ENCODE data around the gene CACNB2. TPM values are rescaled to one million over a fixed set of nuclear protein-coding genes. Genes with fewer than 3 reads are reported as not detected.

CACNB2 gene
- total and polyA plus RNA-seq, 4 donors = 0.38 to 3.1 (median 0.83) TPM

GRCh38 chr10:18368273-18368672, 228.0 kb downstream of the CACNB2 start:
- Histone ChIP-seq H3K4me1 (ENCODE audit: control insufficient read depth in 4 of 4, insufficient read depth in 4 of 4, low read length in 3 of 4) (no peaks in the 10 kb centered on the region), H3K9me3 (ENCODE audit: control insufficient read depth in 4 of 4, low read length in 3 of 4) (no peaks in the 10 kb centered on the region), H3K9ac (ENCODE audit: low read depth in 1 of 2, low read length in 2 of 2) (no peak overlapping the region), H3K27ac (ENCODE audit: low read depth in 1 of 2, low read length in 2 of 2) (no peak overlapping the region), H3K36me3 (ENCODE audit: control insufficient read depth in 4 of 4, insufficient read depth in 3 of 4, low read depth in 1 of 4, low read length in 3 of 4) (no peaks in the 10 kb centered on the region), H3K27me3 (ENCODE audit: control insufficient read depth in 4 of 4, insufficient read depth in 4 of 4, low read length in 3 of 4) (no peaks in the 10 kb centered on the region), H3K4me3 (ENCODE audit: low read depth in 1 of 3, low read length in 3 of 3) (no peak overlapping the region)
- TF ChIP-seq CTCF (IDR thresholded peaks at IDR 0.05; ENCODE audit: low read depth, low read length, missing input control) = no peak
- no peak for TF ChIP-seq TAF1 (conservative IDR thresholded peaks at IDR 0.05)
- no peak for TF ChIP-seq REST (IDR thresholded peaks at IDR 0.05)
- no peak for TF ChIP-seq HNF4G (IDR thresholded peaks at IDR 0.05)
- no peak for TF ChIP-seq FOXA1 (IDR thresholded peaks at IDR 0.05)
- TF ChIP-seq EGR1 (IDR thresholded peaks at IDR 0.05; ENCODE audit: low read depth in 2 of 2) = no peak
- TF ChIP-seq JUND (IDR thresholded peaks at IDR 0.05) = no peak
- TF ChIP-seq NR2F2 (IDR thresholded peaks at IDR 0.05) = no peak
- TF ChIP-seq FOXA2 (IDR thresholded peaks at IDR 0.05) = no peak
- TF ChIP-seq RXRA (IDR thresholded peaks at IDR 0.05) = no peak
- no peak for TF ChIP-seq GABPA (IDR thresholded peaks at IDR 0.05 in 1 of 2, conservative IDR thresholded peaks at IDR 0.05 in 1 of 2)
- TF ChIP-seq ZBTB33 (IDR thresholded peaks at IDR 0.05) = no peak
- no peak for TF ChIP-seq YY1 (IDR thresholded peaks at IDR 0.05)
- TF ChIP-seq HNF4A (conservative IDR thresholded peaks at IDR 0.05) = no peak
- no peak for TF ChIP-seq MAX (IDR thresholded peaks at IDR 0.05)
- TF ChIP-seq ATF3 (IDR thresholded peaks at IDR 0.05) = no peak
- no peak for TF ChIP-seq RAD21 (IDR thresholded peaks at IDR 0.05)
- no peak for DNase-seq (ENCODE audit: low spot score)
- WGBS = 83% methylated on average over 3 of the region's 3 CpGs

- no peak for DNase-seq (ENCODE audit: low spot score)
- Histone ChIP-seq H3K9ac (ENCODE audit: low read depth in 1 of 2, low read length in 2 of 2) (no peak overlapping the region), H3K4me3 (ENCODE audit: low read depth in 1 of 3, low read length in 3 of 3) (no peak overlapping the region), H3K9me3 (ENCODE audit: control insufficient read depth in 4 of 4, low read length in 3 of 4) (no peaks in the 10 kb centered on the region), H3K36me3 (ENCODE audit: control insufficient read depth in 4 of 4, insufficient read depth in 3 of 4, low read depth in 1 of 4, low read length in 3 of 4) (no peaks in the 10 kb centered on the region), H3K27ac (ENCODE audit: low read depth in 1 of 2, low read length in 2 of 2) (no peak overlapping the region), H3K4me1 (ENCODE audit: control insufficient read depth in 4 of 4, insufficient read depth in 4 of 4, low read length in 3 of 4) (no peaks in the 10 kb centered on the region), H3K27me3 (ENCODE audit: control insufficient read depth in 4 of 4, insufficient read depth in 4 of 4, low read length in 3 of 4) (no peaks in the 10 kb centered on the region)
- 77% methylated on average over 1 of the region's 1 CpG for WGBS
- no peak for TF ChIP-seq SP1 (IDR thresholded peaks at IDR 0.05)
- TF ChIP-seq HNF4A (conservative IDR thresholded peaks at IDR 0.05) = no peak
- no peak for TF ChIP-seq ATF3 (IDR thresholded peaks at IDR 0.05)
- no peak for TF ChIP-seq ZBTB33 (IDR thresholded peaks at IDR 0.05)
- no peak for TF ChIP-seq RXRA (IDR thresholded peaks at IDR 0.05)
- TF ChIP-seq FOXA1 (IDR thresholded peaks at IDR 0.05) = no peak
- no peak for TF ChIP-seq JUND (IDR thresholded peaks at IDR 0.05)
- no peak for TF ChIP-seq EGR1 (IDR thresholded peaks at IDR 0.05; ENCODE audit: low read depth in 2 of 2)
- TF ChIP-seq FOXA2 (IDR thresholded peaks at IDR 0.05) = no peak
Measured at GRCh38 chr10:18368682-18369081, 228.5 kb downstream of the CACNB2 start.

Measured in liver (tissue), 9 donors.